ENCODE measurements around the gene CDC42BPB.
A peak's percentile ranks its signal among the peaks of the same experiment; 100 is the strongest.

Gene CDC42BPB

GRCh38 chr14:103095210-103095778 lies 37.9 kb upstream of the CDC42BPB start:
- no peak for DNase-seq (ENCODE audit: low read depth)

- DNase-seq (ENCODE audit: low read depth) = no peak
Measured at GRCh38 chr14:103094406-103095209, 37.3 kb upstream of the CDC42BPB start, which contains the start of gene EXOC3L4. EXOC3L4 (plus strand) TSS chr14:103094725; CDS start chr14:103100220, 5,495 bp downstream.

- DNase-seq (ENCODE audit: low read depth) = no peak
Measured at GRCh38 chr14:103093856-103094405, 36.6 kb upstream of the CDC42BPB start.

GRCh38 chr14:103091883-103092222 lies 34.5 kb upstream of the CDC42BPB start:
- no peak for DNase-seq (ENCODE audit: low read depth)

GRCh38 chr14:103091041-103091882 lies 33.9 kb upstream of the CDC42BPB start:
- DNase-seq (ENCODE audit: low read depth) = peak; percentile 63

- no peak for DNase-seq (ENCODE audit: low read depth)
Measured at GRCh38 chr14:103090481-103091020, 33.2 kb upstream of the CDC42BPB start.

- no peak for DNase-seq (ENCODE audit: low read depth)
Measured at GRCh38 chr14:103089386-103090335, 32.3 kb upstream of the CDC42BPB start.

- DNase-seq (ENCODE audit: low read depth) = no peak
Measured at GRCh38 chr14:103088921-103089320, 31.6 kb upstream of the CDC42BPB start.

- DNase-seq (ENCODE audit: low read depth) = no peak
Measured at GRCh38 chr14:103087343-103087835, 30.0 kb upstream of the CDC42BPB start.

- DNase-seq (ENCODE audit: low read depth) = no peak
Measured at GRCh38 chr14:103086771-103087342, 29.5 kb upstream of the CDC42BPB start.

GRCh38 chr14:103085106-103086091 lies 28.1 kb upstream of the CDC42BPB start:
- no peak for DNase-seq (ENCODE audit: low read depth)

- DNase-seq (ENCODE audit: low read depth) = no peak
Measured at GRCh38 chr14:103084021-103084919, 26.9 kb upstream of the CDC42BPB start, which contains the start of gene LBHD2. LBHD2 (plus strand) TSS chr14:103084210; CDS start chr14:103086013, 1,803 bp downstream.

GRCh38 chr14:103081951-103082350 lies 24.6 kb upstream of the CDC42BPB start:
- DNase-seq (ENCODE audit: low read depth) = no peak

GRCh38 chr14:103078860-103079587 lies 21.7 kb upstream of the CDC42BPB start:
- DNase-seq (ENCODE audit: low read depth) = no peak

- DNase-seq (ENCODE audit: low read depth) = peak; percentile 51
Measured at GRCh38 chr14:103078420-103078749, 21.0 kb upstream of the CDC42BPB start.

GRCh38 chr14:103074729-103075367 lies 17.5 kb upstream of the CDC42BPB start:
- DNase-seq (ENCODE audit: low read depth) = no peak

Measured in activated gamma-delta T cell treated with anti-CD3 and anti-CD28 coated beads, Interleukin-2, amount 50 U/mL, for 16 hours (primary cell).